SK-N-SH (cell line): ENCODE data around the gene RNF149. TPM values are rescaled to one million over a fixed set of nuclear protein-coding genes. Genes with fewer than 3 reads are reported as not detected.

Experiments
- CTCF ChIA-PET: fragments of 300-600, 350-600 bp; formaldehyde crosslinking; extraction: SDS; loops from one replicate; lab custom pipeline; 2021; lab: Yijun Ruan, JAX
- POLR2A ChIA-PET: fragments of 350-600 bp; sonication (Branson Sonifier 250); formaldehyde crosslinking; extraction: SDS; loops from one replicate; lab custom pipeline; 2020; ENCODE audit warnings: antibody characterized with exemption, inconsistent platforms; lab: Yijun Ruan, JAX
- DNase-seq: peaks from one replicate; pipeline ENCODE4 v3.0.0; 2012
- H2AFZ ChIP-seq: fragments of 200-600 bp; sonication (generic); 2 replicates; pipeline ENCODE4 v1.8.1; 2016; ENCODE audit warnings: antibody characterized with exemption, mild to moderate bottlenecking, low read depth
- H3F3A ChIP-seq: fragments of 200-600 bp; sonication (generic); replicated peaks from 2 replicates; pipeline ENCODE3; 2016; ENCODE audit warnings: antibody characterized with exemption, mild to moderate bottlenecking; ENCODE audit not compliant: insufficient read depth
- H3K27ac ChIP-seq, 2 experiments: fragments of 200-500 bp in 1 of 2; fragments of 200-600 bp in 1 of 2; sonication (Bioruptor generic) in 1 of 2; sonication (generic), shearing (Covaris generic) in 1 of 2; 2 replicates each; pipeline versions ENCODE4 v1.5.1 to v1.6.1; 2014 to 2016; ENCODE audit warnings: low read depth in 2 of 2, inconsistent platforms in 1 of 2, low read length in 1 of 2, mild to moderate bottlenecking in 1 of 2, mixed read lengths in 1 of 2
- H3K27me3 ChIP-seq: fragments of 200-600 bp; sonication (generic), shearing (Covaris generic); 2 replicates; pipeline ENCODE4 v1.6.1; 2016; ENCODE audit warnings: mixed run types; ENCODE audit not compliant: insufficient read depth
- H3K36me3 ChIP-seq, 2 experiments: fragments of 200-500 bp in 1 of 2; fragments of 200-600 bp in 1 of 2; sonication (Bioruptor generic) in 1 of 2; sonication (generic) in 1 of 2; replicated peaks in 1 of 2; 2 replicates each; pipeline versions ENCODE3 to v1.5.1; 2014 to 2016; ENCODE audit warnings: low read length in 1 of 2, mild to moderate bottlenecking in 1 of 2; ENCODE audit not compliant: insufficient read depth in 2 of 2, control insufficient read depth in 1 of 2
- H3K4me1 ChIP-seq, 2 experiments: fragments of 200-500 bp in 1 of 2; fragments of 200-600 bp in 1 of 2; sonication (Bioruptor generic) in 1 of 2; sonication (generic), shearing (Covaris generic) in 1 of 2; 2 replicates each; pipeline versions ENCODE4 v1.5.1 to v1.6.1; 2014 to 2016; ENCODE audit warnings: low read depth in 1 of 2, low read length in 1 of 2, mixed run types in 1 of 2; ENCODE audit not compliant: insufficient read depth in 2 of 2, control insufficient read depth in 1 of 2
- H3K4me2 ChIP-seq: fragments of 200-600 bp; sonication (generic), shearing (Covaris generic); 2 replicates; pipeline ENCODE4 v1.6.1; 2017; ENCODE audit warnings: mixed run types
- H3K4me3 ChIP-seq, 2 experiments: fragments of 200-500 bp in 1 of 2; fragments of 200-600 bp in 1 of 2; sonication (Bioruptor generic) in 1 of 2; sonication (generic), shearing (Covaris generic) in 1 of 2; 2 replicates each; pipeline versions ENCODE4 v1.5.1 to v1.8.1; 2014 to 2016; ENCODE audit warnings: low read depth in 2 of 2, inconsistent platforms in 1 of 2, low read length in 1 of 2, mild to moderate bottlenecking in 1 of 2, mixed read lengths in 1 of 2, moderate library complexity in 1 of 2
- H3K79me2 ChIP-seq: fragments of 200-600 bp; sonication (generic); 2 replicates; pipeline ENCODE4 v1.8.1; 2017; ENCODE audit warnings: mild to moderate bottlenecking; ENCODE audit not compliant: insufficient read depth
- H3K9ac ChIP-seq: fragments of 200-600 bp; sonication (generic); 2 replicates; pipeline ENCODE4 v1.6.1; 2017; ENCODE audit warnings: mixed run types
- H3K9me2 ChIP-seq: fragments of 200-600 bp; sonication (generic); 2 replicates; pipeline ENCODE4 v1.6.1; 2017; ENCODE audit warnings: mixed run types
- H3K9me3 ChIP-seq: fragments of 200-600 bp; sonication (generic); 2 replicates; pipeline ENCODE4 v1.6.1; 2017; ENCODE audit warnings: mixed run types, mild to moderate bottlenecking, moderate library complexity
- H4K20me1 ChIP-seq: fragments of 200-600 bp; sonication (generic); 2 replicates; pipeline ENCODE4 v1.6.1; 2017; ENCODE audit warnings: mild to moderate bottlenecking, mixed run types; ENCODE audit not compliant: insufficient read depth
- ELF1 ChIP-seq: IDR thresholded peaks from 2 replicates; pipeline ENCODE4 v1.4.0; 2012
- EP300 ChIP-seq, 2 experiments: IDR thresholded peaks; 2 replicates each; pipeline versions ENCODE4 v1.4.0 to v1.6.1; 2012; ENCODE audit warnings: borderline replicate concordance in 1 of 2, low read depth in 1 of 2, low read length in 1 of 2
- EZH2phosphoT487 ChIP-seq: fragments of 200-600 bp; sonication (generic); IDR thresholded peaks from 2 replicates; pipeline ENCODE4 v1.6.1; 2017; ENCODE audit warnings: low read depth, mixed run types, mild to moderate bottlenecking, antibody characterized with exemption, moderate library complexity, borderline replicate concordance
- FOSL2 ChIP-seq: IDR thresholded peaks from 2 replicates; pipeline ENCODE4 v1.4.0; 2012; ENCODE audit warnings: low read depth, mild to moderate bottlenecking, moderate library complexity, borderline replicate concordance
- FOXJ3 ChIP-seq: sonication (generic); formaldehyde crosslinking; IDR thresholded peaks from 2 replicates; pipeline ENCODE4 v1.5.1; 2020; ENCODE audit warnings: mild to moderate bottlenecking, missing genetic modification reagents
- FOXM1 ChIP-seq: IDR thresholded peaks from 2 replicates; pipeline ENCODE4 v1.4.0; 2012; ENCODE audit warnings: low read depth, mild to moderate bottlenecking
- GABPA ChIP-seq: IDR thresholded peaks from 2 replicates; pipeline ENCODE4 v1.4.0; 2012; ENCODE audit warnings: low read depth, mild to moderate bottlenecking
- GATA2 ChIP-seq: sonication (generic); formaldehyde crosslinking; IDR thresholded peaks from 2 replicates; pipeline ENCODE4 v1.5.0; 2020; ENCODE audit warnings: mild to moderate bottlenecking, missing genetic modification reagents
- JUND ChIP-seq: IDR thresholded peaks from 2 replicates; pipeline ENCODE4 v1.4.0; 2012
- MXI1 ChIP-seq: IDR thresholded peaks from 2 replicates; pipeline ENCODE4 v1.6.1; 2012; ENCODE audit warnings: mild to moderate bottlenecking, low read depth, low read length, improper control_type of control experiment
- NFIC ChIP-seq: IDR thresholded peaks from 2 replicates; pipeline ENCODE4 v1.4.0; 2012; ENCODE audit warnings: borderline replicate concordance
- NRF1 ChIP-seq: IDR thresholded peaks from 2 replicates; pipeline ENCODE4 v1.6.1; 2012; ENCODE audit warnings: low read depth, mild to moderate bottlenecking, low read length
- POLR2AphosphoS5 ChIP-seq: IDR thresholded peaks from 2 replicates; pipeline ENCODE4 v1.6.1; 2012; ENCODE audit warnings: low read depth, low read length
- SIN3A ChIP-seq: IDR thresholded peaks from 2 replicates; pipeline ENCODE4 v1.6.1; 2012; ENCODE audit warnings: low read depth, mild to moderate bottlenecking, low read length, moderate library complexity, borderline replicate concordance
- SMC3 ChIP-seq: IDR thresholded peaks from 2 replicates; pipeline ENCODE4 v1.6.1; 2012; ENCODE audit warnings: low read depth, low read length, improper control_type of control experiment
- TCF12 ChIP-seq: IDR thresholded peaks from 2 replicates; pipeline ENCODE4 v1.4.0; 2012
- TEAD4 ChIP-seq: IDR thresholded peaks from 2 replicates; pipeline ENCODE4 v1.4.0; 2012; ENCODE audit warnings: mild to moderate bottlenecking, borderline replicate concordance; ENCODE audit not compliant: insufficient read depth
- YY1 ChIP-seq: IDR thresholded peaks from 2 replicates; pipeline ENCODE4 v1.4.0; 2012; ENCODE audit warnings: low read depth, mild to moderate bottlenecking
- WGBS: methylation state at CpG from one replicate; pipeline ENCODE4 v1.1.6; 2017; ENCODE audit warnings: low lambda C conversion rate; 5-methylcytosine and 5-hydroxymethylcytosine counted together
- polyA plus RNA-seq, 3 experiments: library from polyadenylated mRNA; depleted of rRNA; stranded (reverse); fragments of >200 nt; gene quantifications; 2 replicates each; pipeline ENCODE4 v1.2.3, GENCODE V29; 2012
- TF ChIP-seq, protein P1 (sequence below): IDR thresholded peaks from 2 replicates; pipeline ENCODE4 v1.4.0; 2012; ENCODE audit warnings: low read depth, borderline replicate concordance
- TF ChIP-seq, protein P2 (sequence below): IDR thresholded peaks from 2 replicates; pipeline ENCODE4 v1.4.0; 2012; ENCODE audit warnings: low read depth

RNF149 gene
- polyA plus RNA-seq, 1 of the 3 experiments (the other 2 are of a cell fraction) = 15.3 TPM

DNA sequence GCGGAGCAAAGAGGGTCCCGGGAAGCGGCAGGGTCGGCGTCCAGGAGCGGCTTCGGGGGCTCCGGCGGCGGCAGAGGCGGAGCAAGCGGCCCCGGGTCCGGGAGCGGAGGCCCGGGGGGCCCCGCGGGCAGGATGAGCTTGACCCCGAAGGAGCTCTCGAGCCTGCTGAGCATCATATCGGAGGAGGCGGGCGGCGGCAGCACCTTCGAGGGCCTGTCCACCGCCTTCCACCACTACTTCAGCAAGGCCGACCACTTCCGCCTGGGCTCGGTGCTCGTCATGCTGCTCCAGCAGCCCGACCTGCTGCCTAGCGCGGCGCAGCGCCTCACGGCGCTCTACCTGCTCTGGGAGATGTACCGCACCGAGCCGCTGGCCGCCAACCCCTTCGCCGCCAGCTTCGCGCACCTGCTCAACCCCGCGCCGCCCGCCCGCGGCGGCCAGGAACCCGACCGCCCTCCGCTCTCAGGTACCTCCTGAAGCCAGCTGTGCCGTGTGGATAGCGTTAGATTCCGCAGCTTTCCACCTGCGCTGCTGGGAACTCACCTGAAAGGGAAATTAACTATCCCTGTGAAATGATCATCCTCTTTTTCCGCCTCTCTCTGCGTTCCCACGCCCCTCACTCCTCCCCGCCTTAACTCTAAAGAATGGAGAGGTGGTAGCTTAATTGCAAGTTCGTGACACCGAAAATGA, 55.3 kb downstream of the RNF149 start:
- TF ChIP-seq ELF1 = no peak
- TF ChIP-seq MXI1 = peak; percentile 12; the same call in 1 of the 2 replicates
- no peak for TF ChIP-seq EP300 (IDR thresholded peaks at IDR 0.05; ENCODE audit: borderline replicate concordance in 1 of 2, low read depth in 1 of 2, low read length in 1 of 2)
- TF ChIP-seq POLR2AphosphoS5 = no peak
- TF ChIP-seq SIN3A = peak; percentile 4; the same call in 1 of the 2 replicates
- CTCF ChIA-PET = interaction anchor here (0.6 to 5.0 kb wide), 8 partner anchors 13 to 250 kb away, joined by 3 to 25 read pairs (median 4); no protein-coding TSS in a partner anchor
- H3K27me3 ChIP-seq = no peaks in the 10 kb centered on the region
- peak overlapping the region; percentile 91 for H2AFZ ChIP-seq
- peaks cover 0 to 7% of the 10 kb centered on the region in 2 experiments for H3K36me3 ChIP-seq
- H3K79me2 ChIP-seq = peaks cover 54% of the 10 kb centered on the region
- H3K4me3 ChIP-seq = peak overlapping the region; percentile 79 to 100
- peak overlapping the region; percentile 91 for H3K4me2 ChIP-seq
- peaks cover 12% of the 10 kb centered on the region; the same call in 1 of the 2 replicates for H4K20me1 ChIP-seq
- POLR2A ChIA-PET = interaction anchor here (0.5 to 1.5 kb wide), 6 partner anchors 48 to 251 kb away, joined by 3 to 8 read pairs (median 3); partner anchors contain the start of genes RNF149, RPL31 and TBC1D8
- H3F3A ChIP-seq = peaks cover 5% of the 10 kb centered on the region
- peak overlapping the region; percentile 79 to 86 for H3K27ac ChIP-seq
- H3K9ac ChIP-seq = peak overlapping the region; percentile 96
- peaks cover 4 to 18% of the 10 kb centered on the region in 2 experiments; a peak in 1 of 4 replicates for H3K4me1 ChIP-seq
- no peaks in the 10 kb centered on the region for H3K9me3 ChIP-seq
- WGBS = under 1% methylated on average over 11 of the region's 65 CpGs
- no peak for DNase-seq
- H3K9me2 ChIP-seq = no peaks in the 10 kb centered on the region

DNA sequence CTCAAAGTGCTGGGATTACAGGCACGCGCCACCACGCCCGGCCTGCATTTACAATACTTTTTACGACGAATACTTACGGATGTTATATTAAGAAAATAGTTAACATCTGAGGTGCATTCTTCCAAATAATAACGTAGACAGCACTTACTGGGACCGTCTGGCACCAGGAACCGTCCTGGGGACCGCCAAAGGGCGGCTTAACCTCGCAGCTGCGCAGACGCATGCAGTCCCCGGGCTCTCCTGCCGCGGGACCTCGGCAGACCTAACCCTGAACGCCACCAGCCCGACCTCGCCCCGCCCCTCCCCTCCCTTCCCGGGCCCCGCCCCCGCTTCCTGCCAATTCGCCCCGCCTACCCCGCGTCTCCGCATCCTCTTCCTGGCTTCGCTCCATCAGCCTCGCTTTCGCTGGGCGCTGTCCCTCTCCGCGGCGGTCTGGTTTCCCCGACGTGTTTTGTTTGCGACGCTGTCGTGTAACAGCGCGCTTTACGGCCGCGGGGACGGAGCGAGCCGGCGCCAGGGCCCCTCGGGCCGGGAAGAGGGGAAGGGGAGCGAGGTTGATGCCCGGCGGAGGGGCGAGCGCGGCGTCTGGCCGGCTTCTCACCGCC, 56.0 kb downstream of the RNF149 start, which contains the start of gene CNOT11:
CNOT11 (plus strand) TSS at position 479 of the 605 bp plus-strand sequence; CDS start at position 558, 79 bp downstream.
- Histone ChIP-seq H3K79me2 (peaks cover 48% of the 10 kb centered on the region), H3K9ac (peak within 1 kb of the TSS; percentile 96), H3K36me3 (peaks cover 0 to 2% of the 10 kb centered on the region in 2 experiments), H3K4me3 (peak within 1 kb of the TSS; percentile 79 to 100), H3K27me3 (no peaks in the 10 kb centered on the region), H2AFZ (peak within 1 kb of the TSS; percentile 91), H3F3A (peaks cover 5% of the 10 kb centered on the region), H4K20me1 (peaks cover 12% of the 10 kb centered on the region; the same call in 1 of the 2 replicates), H3K9me2 (no peaks in the 10 kb centered on the region), H3K4me1 (peaks cover 4 to 18% of the 10 kb centered on the region in 2 experiments; a peak in 1 of 4 replicates), H3K9me3 (no peaks in the 10 kb centered on the region), H3K27ac (peak within 1 kb of the TSS; percentile 79 to 86), H3K4me2 (peak within 1 kb of the TSS; percentile 91)
- 2% methylated on average over 42 of the region's 63 CpGs for WGBS
- ChIA-PET CTCF (interaction anchor here (0.7 to 5.0 kb wide), 14 partner anchors 12 to 1103 kb away, joined by 3 to 25 read pairs (median 3); partner anchors contain the start of gene TBC1D8), POLR2A (interaction anchor here (0.5 to 1.5 kb wide), 5 partner anchors 49 to 250 kb away, joined by 3 to 8 read pairs (median 3); partner anchors contain the start of genes RNF149, RPL31 and TBC1D8)
- peak; percentile 97 for DNase-seq
- TF ChIP-seq EP300 (IDR thresholded peaks at IDR 0.05; ENCODE audit: borderline replicate concordance in 1 of 2, low read depth in 1 of 2, low read length in 1 of 2) = 0 out of 4 replicates have a peak, but pooled peaks of 1 of the 2 experiments have one; percentile 9
- TF ChIP-seq TCF12 = no peak
- TF ChIP-seq SIN3A = no peak
- TF ChIP-seq GATA2 (CRISPR knock-in tag) = no peak
- 0 out of 2 replicates have a peak, but pooled peaks have one; percentile 39 for TF ChIP-seq GABPA
- TF ChIP-seq JUND = no peak
- no peak for TF ChIP-seq SMC3
- TF ChIP-seq, protein P1, sequence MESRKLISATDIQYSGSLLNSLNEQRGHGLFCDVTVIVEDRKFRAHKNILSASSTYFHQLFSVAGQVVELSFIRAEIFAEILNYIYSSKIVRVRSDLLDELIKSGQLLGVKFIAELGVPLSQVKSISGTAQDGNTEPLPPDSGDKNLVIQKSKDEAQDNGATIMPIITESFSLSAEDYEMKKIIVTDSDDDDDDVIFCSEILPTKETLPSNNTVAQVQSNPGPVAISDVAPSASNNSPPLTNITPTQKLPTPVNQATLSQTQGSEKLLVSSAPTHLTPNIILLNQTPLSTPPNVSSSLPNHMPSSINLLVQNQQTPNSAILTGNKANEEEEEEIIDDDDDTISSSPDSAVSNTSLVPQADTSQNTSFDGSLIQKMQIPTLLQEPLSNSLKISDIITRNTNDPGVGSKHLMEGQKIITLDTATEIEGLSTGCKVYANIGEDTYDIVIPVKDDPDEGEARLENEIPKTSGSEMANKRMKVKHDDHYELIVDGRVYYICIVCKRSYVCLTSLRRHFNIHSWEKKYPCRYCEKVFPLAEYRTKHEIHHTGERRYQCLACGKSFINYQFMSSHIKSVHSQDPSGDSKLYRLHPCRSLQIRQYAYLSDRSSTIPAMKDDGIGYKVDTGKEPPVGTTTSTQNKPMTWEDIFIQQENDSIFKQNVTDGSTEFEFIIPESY = peak; percentile 59; the same call in 1 of the 2 replicates
- TF ChIP-seq MXI1 = peak; percentile 55; the same call in 1 of the 2 replicates
- TF ChIP-seq, protein P2, sequence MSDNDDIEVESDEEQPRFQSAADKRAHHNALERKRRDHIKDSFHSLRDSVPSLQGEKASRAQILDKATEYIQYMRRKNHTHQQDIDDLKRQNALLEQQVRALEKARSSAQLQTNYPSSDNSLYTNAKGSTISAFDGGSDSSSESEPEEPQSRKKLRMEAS = peak; percentile 18
- no peak for TF ChIP-seq FOXM1
- 0 out of 2 replicates have a peak, but pooled peaks have one; percentile 21 for TF ChIP-seq FOXJ3 (CRISPR knock-in tag)
- TF ChIP-seq FOSL2 = no peak
- no peak for TF ChIP-seq EZH2phosphoT487
- TF ChIP-seq NFIC = peak; percentile 60
- TF ChIP-seq ELF1 = peak; percentile 36; the same call in 1 of the 2 replicates
- no peak for TF ChIP-seq YY1
- TF ChIP-seq POLR2AphosphoS5 = peak; percentile 90
- peak; percentile 78 for TF ChIP-seq NRF1
- no peak for TF ChIP-seq TEAD4
